ENCODE measurements around the gene FBXO30.

GRCh38 chr6:145815309-145816274 is 997 bp upstream of the FBXO30 start:
- TF ChIP-seq POLR2A (IDR thresholded peaks at IDR 0.05; ENCODE audit: low read length), result no peak
- no peak for TF ChIP-seq GATA1 (IDR thresholded peaks at IDR 0.05; ENCODE audit: low read depth, low read length)
